HG03175 (cell line): ENCODE results near the gene NMT1.
A peak's percentile ranks its signal among the peaks of the same experiment; 100 is the strongest.

Experiments
- ATAC-seq: cut with Tn5 transposase; IDR thresholded peaks from one replicate; pipeline ENCODE4 v1.9.1; 2021; ENCODE audit warnings: mild to moderate bottlenecking, moderate library complexity; ENCODE audit not compliant: unreplicated experiment

NMT1 gene

GRCh38 chr17:45060797-45061605, at the start of gene NMT1:
TSS of gene NMT1 (plus strand) at chr17:45061317. CDS start at chr17:45061330, 13 bp downstream.
- peak; percentile 87 for ATAC-seq

GRCh38 chr17:45011767-45012166, 49.4 kb upstream of the NMT1 start:
- no peak for ATAC-seq

GRCh38 chr17:45013021-45013997, 47.8 kb upstream of the NMT1 start:
- no peak for ATAC-seq

GRCh38 chr17:45016237-45016636, 44.9 kb upstream of the NMT1 start:
- no peak for ATAC-seq

GRCh38 chr17:45016823-45017222, 44.3 kb upstream of the NMT1 start:
- no peak for ATAC-seq

GRCh38 chr17:45018514-45018847, 42.6 kb upstream of the NMT1 start:
- ATAC-seq: no peak

- ATAC-seq: no peak
These were observed 42.0 kb upstream of the NMT1 start for GRCh38 chr17:45018848-45019711.

- no peak for ATAC-seq
These were observed 40.6 kb upstream of the NMT1 start for GRCh38 chr17:45020354-45021138.

- ATAC-seq: peak; percentile 63
These were observed 39.4 kb upstream of the NMT1 start for GRCh38 chr17:45021607-45022287.

GRCh38 chr17:45022288-45022648, 38.8 kb upstream of the NMT1 start:
- ATAC-seq: no peak

- no peak for ATAC-seq
These were observed 38.3 kb upstream of the NMT1 start for GRCh38 chr17:45022655-45023339.

- no peak for ATAC-seq
These were observed 32.0 kb upstream of the NMT1 start for GRCh38 chr17:45029096-45029495.

GRCh38 chr17:45029758-45030423, 31.2 kb upstream of the NMT1 start:
- ATAC-seq: no peak

GRCh38 chr17:45030733-45031132, 30.4 kb upstream of the NMT1 start:
- no peak for ATAC-seq

- ATAC-seq: no peak
These were observed 29.6 kb upstream of the NMT1 start for GRCh38 chr17:45031231-45032173.

GRCh38 chr17:45032174-45032541, 29.0 kb upstream of the NMT1 start:
- ATAC-seq: no peak

- ATAC-seq: no peak
These were observed 26.5 kb upstream of the NMT1 start for GRCh38 chr17:45034599-45034998.
